ENCODE results near the gene CYP2A6.

Gene CYP2A6

GRCh38 chr19:40801426-40802299, 48.6 kb downstream of the CYP2A6 start:
- H3K4me3 ChIP-seq (ENCODE audit: low read depth in 1 of 2, low read length in 2 of 2), result peak overlapping the region; percentile 43 to 84
- peaks cover 76 to 78% of the 10 kb centered on the region in 2 donors for H3K4me1 ChIP-seq (ENCODE audit: control insufficient read depth in 1 of 2, insufficient read depth in 2 of 2, low read length in 2 of 2)
- peaks cover 0 to 23% of the 10 kb centered on the region in 2 donors for H3K36me3 ChIP-seq (ENCODE audit: control insufficient read depth in 1 of 2, insufficient read depth in 2 of 2, low read length in 2 of 2)
- H3K9me3 ChIP-seq (ENCODE audit: control insufficient read depth in 1 of 2, low read length in 2 of 2), result no peaks in the 10 kb centered on the region
- no peaks in the 10 kb centered on the region for H3K27me3 ChIP-seq (ENCODE audit: control insufficient read depth in 1 of 2, insufficient read depth in 2 of 2, low read length in 2 of 2)
- peak overlapping the region; percentile 64 for H3K27ac ChIP-seq (ENCODE audit: low read depth, low read length)
- peak overlapping the region; percentile 20 to 72 for H3K9ac ChIP-seq (ENCODE audit: low read depth in 1 of 2, low read length in 2 of 2)

- peaks cover 0 to 27% of the 10 kb centered on the region in 2 donors for H3K36me3 ChIP-seq (ENCODE audit: control insufficient read depth in 1 of 2, insufficient read depth in 2 of 2, low read length in 2 of 2)
- H3K4me3 ChIP-seq (ENCODE audit: low read depth in 1 of 2, low read length in 2 of 2), result peak overlapping the region in 1 of 2 donors; percentile 84
- H3K4me1 ChIP-seq (ENCODE audit: control insufficient read depth in 1 of 2, insufficient read depth in 2 of 2, low read length in 2 of 2), result peaks cover 71% of the 10 kb centered on the region in 2 donors
- no peaks in the 10 kb centered on the region for H3K9me3 ChIP-seq (ENCODE audit: control insufficient read depth in 1 of 2, low read length in 2 of 2)
- no peak overlapping the region for H3K27ac ChIP-seq (ENCODE audit: low read depth, low read length)
- peak overlapping the region in 1 of 2 donors; percentile 32 for H3K9ac ChIP-seq (ENCODE audit: low read depth in 1 of 2, low read length in 2 of 2)
- no peaks in the 10 kb centered on the region for H3K27me3 ChIP-seq (ENCODE audit: control insufficient read depth in 1 of 2, insufficient read depth in 2 of 2, low read length in 2 of 2)
Measured at GRCh38 chr19:40800997-40801377, 49.3 kb downstream of the CYP2A6 start.

DNA sequence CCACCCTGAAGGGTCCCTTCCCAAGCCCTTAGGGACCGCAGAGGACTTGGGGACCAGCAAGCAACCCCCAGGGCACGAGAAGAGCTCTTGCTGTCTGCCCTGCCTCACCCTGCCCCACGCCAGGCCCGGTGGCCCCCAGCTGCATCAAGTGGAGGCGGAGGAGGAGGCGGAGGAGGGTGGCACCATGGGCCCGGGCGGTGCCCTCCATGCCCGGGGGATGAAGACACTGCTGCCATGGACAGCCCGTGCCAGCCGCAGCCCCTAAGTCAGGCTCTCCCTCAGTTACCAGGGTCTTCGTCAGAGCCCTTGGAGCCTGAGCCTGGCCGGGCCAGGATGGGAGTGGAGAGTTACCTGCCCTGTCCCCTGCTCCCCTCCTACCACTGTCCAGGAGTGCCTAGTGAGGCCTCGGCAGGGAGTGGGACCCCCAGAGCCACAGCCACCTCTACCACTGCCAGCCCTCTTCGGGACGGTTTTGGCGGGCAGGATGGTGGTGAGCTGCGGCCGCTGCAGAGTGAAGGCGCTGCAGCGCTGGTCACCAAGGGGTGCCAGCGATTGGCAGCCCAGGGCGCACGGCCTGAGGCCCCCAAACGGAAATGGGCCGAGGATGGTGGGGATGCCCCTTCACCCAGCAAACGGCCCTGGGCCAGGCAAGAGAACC, 49.8 kb downstream of the CYP2A6 start:
- Histone ChIP-seq H3K9ac (ENCODE audit: low read depth in 1 of 2, low read length in 2 of 2) (peak overlapping the region; percentile 72 to 73), H3K36me3 (ENCODE audit: control insufficient read depth in 1 of 2, insufficient read depth in 2 of 2, low read length in 2 of 2) (peaks cover 0 to 26% of the 10 kb centered on the region in 2 donors), H3K4me3 (ENCODE audit: low read depth in 1 of 2, low read length in 2 of 2) (peak overlapping the region; percentile 84 to 87), H3K9me3 (ENCODE audit: control insufficient read depth in 1 of 2, low read length in 2 of 2) (no peaks in the 10 kb centered on the region), H3K4me1 (ENCODE audit: control insufficient read depth in 1 of 2, insufficient read depth in 2 of 2, low read length in 2 of 2) (peaks cover 65 to 66% of the 10 kb centered on the region in 2 donors), H3K27ac (ENCODE audit: low read depth, low read length) (peak overlapping the region; percentile 84), H3K27me3 (ENCODE audit: control insufficient read depth in 1 of 2, insufficient read depth in 2 of 2, low read length in 2 of 2) (no peaks in the 10 kb centered on the region)

- H3K4me1 ChIP-seq (ENCODE audit: control insufficient read depth in 1 of 2, insufficient read depth in 2 of 2, low read length in 2 of 2), result peaks cover 58 to 59% of the 10 kb centered on the region in 2 donors
- H3K9me3 ChIP-seq (ENCODE audit: control insufficient read depth in 1 of 2, low read length in 2 of 2), result no peaks in the 10 kb centered on the region
- peaks cover 0 to 19% of the 10 kb centered on the region in 2 donors for H3K36me3 ChIP-seq (ENCODE audit: control insufficient read depth in 1 of 2, insufficient read depth in 2 of 2, low read length in 2 of 2)
- peak overlapping the region; percentile 72 to 73 for H3K9ac ChIP-seq (ENCODE audit: low read depth in 1 of 2, low read length in 2 of 2)
- H3K4me3 ChIP-seq (ENCODE audit: low read depth in 1 of 2, low read length in 2 of 2), result peak overlapping the region; percentile 84 to 87
- no peaks in the 10 kb centered on the region for H3K27me3 ChIP-seq (ENCODE audit: control insufficient read depth in 1 of 2, insufficient read depth in 2 of 2, low read length in 2 of 2)
- H3K27ac ChIP-seq (ENCODE audit: low read depth, low read length), result peak overlapping the region; percentile 84
Measured at GRCh38 chr19:40799558-40800338, 50.5 kb downstream of the CYP2A6 start.

DNA sequence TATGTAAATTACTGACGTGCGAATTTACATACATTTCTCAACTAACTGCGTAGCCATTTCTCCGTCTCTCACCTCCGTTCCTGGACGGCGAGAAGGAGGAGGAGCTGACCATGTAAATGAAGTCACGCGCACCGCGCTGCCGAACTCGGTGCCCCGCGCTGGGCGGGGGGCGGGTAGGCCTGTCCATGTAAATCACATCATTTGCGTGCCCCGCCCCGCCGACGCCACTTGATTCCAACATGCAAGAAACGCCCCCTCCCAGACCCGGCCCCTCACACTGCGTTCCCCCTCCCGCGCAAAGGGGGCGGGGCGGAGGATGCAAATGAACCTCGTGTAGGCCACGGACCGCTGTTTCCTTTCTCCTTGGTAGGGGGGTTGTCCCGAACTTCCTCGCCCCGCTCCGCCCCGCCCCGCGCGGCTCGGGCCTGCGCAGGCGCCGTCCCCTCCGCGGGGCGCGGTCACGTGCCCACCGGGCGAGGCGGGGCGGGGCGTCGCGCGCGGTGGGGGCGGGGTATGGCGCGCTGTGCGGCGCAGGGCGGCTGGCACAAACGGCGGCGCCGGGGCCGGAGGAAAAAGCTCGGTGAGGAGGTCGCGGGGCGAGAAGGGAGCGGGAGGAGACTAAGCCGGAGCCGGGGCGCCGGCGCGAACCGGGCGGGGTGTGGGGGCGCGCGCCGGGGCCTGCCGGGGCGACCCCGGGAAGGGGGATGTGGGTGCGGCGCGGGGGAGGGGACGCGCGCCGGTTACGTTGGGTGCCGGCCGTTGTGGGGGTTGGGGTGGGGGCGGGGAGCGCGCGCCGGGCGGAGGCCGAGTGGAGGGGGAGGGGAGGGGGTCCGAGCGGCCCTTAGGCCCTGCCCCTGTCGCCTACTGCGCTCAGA, 51.3 kb downstream of the CYP2A6 start, which contains the start of gene EGLN2:
TSS of gene EGLN2 (plus strand) at position 509 of the 875 bp plus-strand sequence. CDS start 1,382 bp downstream, outside the sequence.
- peaks cover 50 to 51% of the 10 kb centered on the region in 2 donors for H3K4me1 ChIP-seq (ENCODE audit: control insufficient read depth in 1 of 2, insufficient read depth in 2 of 2, low read length in 2 of 2)
- no peaks in the 10 kb centered on the region for H3K27me3 ChIP-seq (ENCODE audit: control insufficient read depth in 1 of 2, insufficient read depth in 2 of 2, low read length in 2 of 2)

GRCh38 chr19:40797963-40798682, 52.1 kb downstream of the CYP2A6 start:
- Histone ChIP-seq H3K27me3 (ENCODE audit: control insufficient read depth in 1 of 2, insufficient read depth in 2 of 2, low read length in 2 of 2) (no peaks in the 10 kb centered on the region), H3K9ac (ENCODE audit: low read depth in 1 of 2, low read length in 2 of 2) (peak overlapping the region; percentile 23 to 64), H3K4me1 (ENCODE audit: control insufficient read depth in 1 of 2, insufficient read depth in 2 of 2, low read length in 2 of 2) (peaks cover 42 to 43% of the 10 kb centered on the region in 2 donors), H3K27ac (ENCODE audit: low read depth, low read length) (peak overlapping the region; percentile 82), H3K9me3 (ENCODE audit: control insufficient read depth in 1 of 2, low read length in 2 of 2) (no peaks in the 10 kb centered on the region), H3K36me3 (ENCODE audit: control insufficient read depth in 1 of 2, insufficient read depth in 2 of 2, low read length in 2 of 2) (peaks cover 0 to 19% of the 10 kb centered on the region in 2 donors), H3K4me3 (ENCODE audit: low read depth in 1 of 2, low read length in 2 of 2) (peak overlapping the region; percentile 66 to 73)

More for the DNA sequence above, 51.3 kb downstream of the CYP2A6 start, which contains the start of gene EGLN2:
- peak within 1 kb of the TSS; percentile 84 for H3K27ac ChIP-seq (ENCODE audit: low read depth, low read length)
- no peaks in the 10 kb centered on the region for H3K9me3 ChIP-seq (ENCODE audit: control insufficient read depth in 1 of 2, low read length in 2 of 2)
- peak within 1 kb of the TSS; percentile 84 to 87 for H3K4me3 ChIP-seq (ENCODE audit: low read depth in 1 of 2, low read length in 2 of 2)
- H3K9ac ChIP-seq (ENCODE audit: low read depth in 1 of 2, low read length in 2 of 2), result peak within 1 kb of the TSS; percentile 72 to 73
- peaks cover 0 to 19% of the 10 kb centered on the region in 2 donors for H3K36me3 ChIP-seq (ENCODE audit: control insufficient read depth in 1 of 2, insufficient read depth in 2 of 2, low read length in 2 of 2)

DNA sequence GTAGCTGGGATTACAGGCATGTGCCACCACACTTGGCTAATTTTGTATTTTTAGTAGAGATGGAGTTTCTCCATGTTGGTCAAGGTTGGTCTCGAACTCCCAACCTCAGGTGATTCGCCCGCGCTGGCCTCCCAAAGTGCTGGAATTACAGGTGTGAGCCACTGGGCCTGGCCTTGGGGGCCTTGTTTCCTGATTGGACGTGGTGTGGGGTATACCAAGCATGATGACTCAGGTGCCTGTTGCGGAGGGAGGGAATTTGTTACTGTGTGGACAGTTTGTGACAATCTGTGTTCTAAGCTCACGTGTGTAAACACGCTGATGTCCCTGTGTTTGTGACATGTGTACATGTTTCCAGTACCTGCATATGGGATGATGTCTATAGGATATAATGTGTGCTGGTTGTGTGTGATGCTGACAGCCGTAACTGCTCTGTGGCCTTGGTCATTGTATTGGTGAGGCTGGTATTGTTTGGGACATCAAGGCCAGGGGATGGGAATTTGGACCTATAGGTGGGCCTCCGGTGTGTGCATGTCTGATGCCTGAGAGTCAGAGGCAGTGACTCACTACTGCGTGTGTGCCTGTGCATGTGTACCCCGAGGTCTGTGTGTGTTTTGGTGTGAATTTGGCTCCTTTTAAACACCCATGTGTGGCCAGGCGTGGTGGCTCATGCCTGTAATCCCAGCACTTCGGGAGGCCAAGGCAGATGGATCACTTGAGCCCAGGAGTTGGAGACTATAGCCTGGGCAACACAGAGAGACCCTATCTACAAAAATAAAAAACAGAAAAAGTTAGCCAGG, 52.9 kb downstream of the CYP2A6 start:
- no peaks in the 10 kb centered on the region for H3K27me3 ChIP-seq (ENCODE audit: control insufficient read depth in 1 of 2, insufficient read depth in 2 of 2, low read length in 2 of 2)
- H3K4me1 ChIP-seq (ENCODE audit: control insufficient read depth in 1 of 2, insufficient read depth in 2 of 2, low read length in 2 of 2), result peaks cover 34 to 35% of the 10 kb centered on the region in 2 donors
- H3K36me3 ChIP-seq (ENCODE audit: control insufficient read depth in 1 of 2, insufficient read depth in 2 of 2, low read length in 2 of 2), result peaks cover 0 to 22% of the 10 kb centered on the region in 2 donors
- H3K27ac ChIP-seq (ENCODE audit: low read depth, low read length), result peak overlapping the region; percentile 82
- H3K9me3 ChIP-seq (ENCODE audit: control insufficient read depth in 1 of 2, low read length in 2 of 2), result no peaks in the 10 kb centered on the region
- H3K4me3 ChIP-seq (ENCODE audit: low read depth in 1 of 2, low read length in 2 of 2), result no peak overlapping the region
- H3K9ac ChIP-seq (ENCODE audit: low read depth in 1 of 2, low read length in 2 of 2), result peak overlapping the region; percentile 23 to 64
